SU-DHL-6 (cell line): ENCODE measurements around the gene FAM124A.
A peak's percentile ranks its signal among the peaks of the same experiment; 100 is the strongest.

Source experiments
- EZH2phosphoT487 ChIP-seq: fragments of 200-600 bp; sonication (generic), shearing (Covaris generic); conservative IDR thresholded peaks from 2 replicates; pipeline ENCODE4 v1.6.1; 2018; ENCODE audit warnings: mild to moderate bottlenecking, antibody characterized with exemption, low read length, moderate library complexity, mixed read lengths
- TF ChIP-seq, protein P1 (sequence below): fragments of 200-600 bp; sonication (generic); IDR thresholded peaks from one replicate; pipeline ENCODE4 v1.5.1; 2017; ENCODE audit warnings: antibody characterized with exemption, mild to moderate bottlenecking, low read length, moderate library complexity; ENCODE audit not compliant: insufficient read depth, poor library complexity, severe bottlenecking

DNA sequence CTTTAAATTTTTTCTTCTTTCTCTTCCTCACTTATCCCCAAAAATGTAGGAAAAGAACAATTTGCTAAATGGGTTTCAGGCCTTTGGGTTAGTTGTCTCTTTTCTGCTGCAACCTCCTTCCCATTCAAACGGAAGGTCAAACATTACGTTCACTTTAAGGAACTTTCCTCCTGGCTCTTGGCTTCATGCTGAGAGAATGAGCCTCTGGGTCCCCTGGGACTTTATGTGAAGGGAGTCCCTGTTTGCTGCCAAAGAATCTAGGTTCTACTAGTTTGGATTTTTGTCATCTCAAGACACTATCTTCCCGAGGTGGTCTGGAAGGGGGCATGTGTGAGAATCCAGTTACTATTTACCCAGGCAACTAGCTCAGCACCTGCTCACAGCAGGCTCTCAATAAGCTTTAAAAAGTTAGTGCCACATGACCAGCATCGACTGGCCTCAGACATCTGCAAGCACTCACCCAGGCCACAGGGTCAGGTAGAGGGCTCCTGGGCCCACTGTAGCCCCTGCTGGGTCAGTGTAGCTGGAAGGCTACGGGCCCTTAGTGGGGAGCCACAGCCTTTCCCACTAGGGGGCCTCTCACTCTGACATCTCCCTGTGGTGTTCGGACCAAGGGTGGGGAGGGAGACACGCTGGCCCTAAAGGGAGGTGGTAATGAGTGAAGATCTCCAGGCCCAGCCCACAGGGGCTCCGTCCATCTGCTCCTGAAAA lies 40.5 kb downstream of the FAM124A start:
- TF ChIP-seq, protein P1, sequence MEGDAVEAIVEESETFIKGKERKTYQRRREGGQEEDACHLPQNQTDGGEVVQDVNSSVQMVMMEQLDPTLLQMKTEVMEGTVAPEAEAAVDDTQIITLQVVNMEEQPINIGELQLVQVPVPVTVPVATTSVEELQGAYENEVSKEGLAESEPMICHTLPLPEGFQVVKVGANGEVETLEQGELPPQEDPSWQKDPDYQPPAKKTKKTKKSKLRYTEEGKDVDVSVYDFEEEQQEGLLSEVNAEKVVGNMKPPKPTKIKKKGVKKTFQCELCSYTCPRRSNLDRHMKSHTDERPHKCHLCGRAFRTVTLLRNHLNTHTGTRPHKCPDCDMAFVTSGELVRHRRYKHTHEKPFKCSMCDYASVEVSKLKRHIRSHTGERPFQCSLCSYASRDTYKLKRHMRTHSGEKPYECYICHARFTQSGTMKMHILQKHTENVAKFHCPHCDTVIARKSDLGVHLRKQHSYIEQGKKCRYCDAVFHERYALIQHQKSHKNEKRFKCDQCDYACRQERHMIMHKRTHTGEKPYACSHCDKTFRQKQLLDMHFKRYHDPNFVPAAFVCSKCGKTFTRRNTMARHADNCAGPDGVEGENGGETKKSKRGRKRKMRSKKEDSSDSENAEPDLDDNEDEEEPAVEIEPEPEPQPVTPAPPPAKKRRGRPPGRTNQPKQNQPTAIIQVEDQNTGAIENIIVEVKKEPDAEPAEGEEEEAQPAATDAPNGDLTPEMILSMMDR, result peak; percentile 21
- no peak for TF ChIP-seq EZH2phosphoT487
